ENCODE data around the gene GLG1. TPM values are rescaled to one million over a fixed set of nuclear protein-coding genes. Genes with fewer than 3 reads are reported as not detected.
A peak's percentile ranks its signal among the peaks of the same experiment; 100 is the strongest.

Gene GLG1
- total RNA-seq, 1 experiment from 2014 or later = 99.1 TPM

DNA sequence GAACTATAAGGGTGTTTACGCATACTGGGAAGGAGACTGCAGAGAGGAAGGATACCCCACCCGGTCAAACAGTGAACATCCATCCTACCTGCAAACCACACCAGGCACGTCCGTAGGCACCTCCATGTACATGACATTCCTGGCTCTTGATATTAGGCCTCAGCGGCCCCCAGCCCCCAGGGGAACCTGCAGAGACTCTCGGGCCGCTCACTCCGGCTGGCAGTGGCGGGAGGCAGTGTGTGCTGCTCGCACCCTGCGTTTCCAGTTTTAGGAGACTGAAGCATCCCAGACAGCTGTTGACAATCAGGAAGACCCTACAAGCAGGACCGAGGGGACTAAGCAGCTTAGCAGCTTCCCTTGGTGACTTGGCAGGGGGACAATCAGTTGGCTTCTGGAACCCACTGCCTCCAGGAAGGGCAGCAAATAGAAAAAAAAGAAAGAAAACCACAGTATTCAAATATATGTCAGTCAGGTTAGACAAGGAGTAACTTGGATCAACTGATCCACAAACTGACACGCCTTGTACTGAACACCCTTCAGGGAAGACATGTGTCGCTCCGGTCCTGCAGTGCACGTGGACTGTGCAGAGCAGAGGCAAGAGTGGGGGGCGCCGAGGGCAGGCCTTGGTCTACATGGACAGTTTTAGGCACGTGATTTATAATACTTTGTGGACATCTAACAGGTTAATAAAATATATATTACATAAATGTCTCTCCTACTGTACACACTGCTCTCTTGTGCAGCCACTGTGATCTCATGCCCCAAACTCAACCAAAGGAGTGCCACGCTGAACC is 155.8 kb downstream of the GLG1 start:
- Mint-ChIP-seq H3K27ac (ENCODE audit: low read depth, unreplicated experiment) (peak overlapping the region; percentile 86), H3K4me3 (ENCODE audit: unreplicated experiment) (no peak overlapping the region), H3K9me3 (ENCODE audit: unreplicated experiment) (no peaks in the 10 kb centered on the region)

DNA sequence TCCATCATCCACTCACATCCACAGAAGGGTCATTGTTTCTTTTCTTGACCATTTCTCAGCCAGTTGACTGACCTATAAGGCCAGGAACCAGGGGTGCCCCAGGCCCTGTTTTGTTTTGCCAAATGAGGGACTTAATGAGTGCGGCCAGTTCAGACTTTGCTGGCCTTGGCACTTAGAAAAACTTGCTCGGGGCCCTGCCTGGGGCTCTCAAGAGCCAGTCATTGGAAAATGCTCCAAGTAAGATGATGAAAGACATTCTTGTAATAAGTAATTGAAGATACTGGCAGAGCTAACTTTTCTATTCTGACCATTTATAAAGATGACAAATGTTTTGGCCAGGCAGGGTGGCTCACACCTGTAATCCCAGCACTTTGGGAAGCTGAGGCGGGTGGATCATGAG is 156.7 kb downstream of the GLG1 start:
- H3K4me3 Mint-ChIP-seq (ENCODE audit: unreplicated experiment) = no peak overlapping the region
- H3K4me1 Mint-ChIP-seq (ENCODE audit: insufficient read depth, unreplicated experiment) = peaks cover 19% of the 10 kb centered on the region
- H3K36me3 Mint-ChIP-seq (ENCODE audit: insufficient read depth, unreplicated experiment) = peaks cover 59% of the 10 kb centered on the region
- no TSS peak for BruUV-seq (replicated peaks)
- POLR2A ChIA-PET = interaction anchor here (1.1 to 3.4 kb wide), 6 partner anchors 11 to 158 kb away, joined by 4 to 46 read pairs (median 18); partner anchors contain the start of gene GLG1
- CTCF ChIA-PET = interaction anchor here (0.5 to 3.0 kb wide), 12 partner anchors 9 to 287 kb away, joined by 3 to 20 read pairs (median 5); no protein-coding TSS in a partner anchor
- DNase-seq (ENCODE audit: unreplicated experiment) = peak; percentile 5
- H3K27me3 Mint-ChIP-seq (ENCODE audit: insufficient read depth, unreplicated experiment) = no peaks in the 10 kb centered on the region
- no peaks in the 10 kb centered on the region for H3K9me3 Mint-ChIP-seq (ENCODE audit: unreplicated experiment)
- intact Hi-C loops (cut with micrococcal nuclease) = no loop called here
- peak overlapping the region; percentile 86 for H3K27ac Mint-ChIP-seq (ENCODE audit: low read depth, unreplicated experiment)
- TF ChIP-seq, protein P1, sequence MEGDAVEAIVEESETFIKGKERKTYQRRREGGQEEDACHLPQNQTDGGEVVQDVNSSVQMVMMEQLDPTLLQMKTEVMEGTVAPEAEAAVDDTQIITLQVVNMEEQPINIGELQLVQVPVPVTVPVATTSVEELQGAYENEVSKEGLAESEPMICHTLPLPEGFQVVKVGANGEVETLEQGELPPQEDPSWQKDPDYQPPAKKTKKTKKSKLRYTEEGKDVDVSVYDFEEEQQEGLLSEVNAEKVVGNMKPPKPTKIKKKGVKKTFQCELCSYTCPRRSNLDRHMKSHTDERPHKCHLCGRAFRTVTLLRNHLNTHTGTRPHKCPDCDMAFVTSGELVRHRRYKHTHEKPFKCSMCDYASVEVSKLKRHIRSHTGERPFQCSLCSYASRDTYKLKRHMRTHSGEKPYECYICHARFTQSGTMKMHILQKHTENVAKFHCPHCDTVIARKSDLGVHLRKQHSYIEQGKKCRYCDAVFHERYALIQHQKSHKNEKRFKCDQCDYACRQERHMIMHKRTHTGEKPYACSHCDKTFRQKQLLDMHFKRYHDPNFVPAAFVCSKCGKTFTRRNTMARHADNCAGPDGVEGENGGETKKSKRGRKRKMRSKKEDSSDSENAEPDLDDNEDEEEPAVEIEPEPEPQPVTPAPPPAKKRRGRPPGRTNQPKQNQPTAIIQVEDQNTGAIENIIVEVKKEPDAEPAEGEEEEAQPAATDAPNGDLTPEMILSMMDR (IDR thresholded peaks at IDR 0.05; ENCODE audit: unreplicated experiment) = no peak

More for the DNA sequence above, 155.8 kb downstream of the GLG1 start:
- BruUV-seq (replicated peaks) = no TSS peak
- POLR2A ChIA-PET = interaction anchor here (2.4 to 3.4 kb wide), 3 partner anchors 10 to 155 kb away, joined by 21 to 46 read pairs (median 23); partner anchors contain the start of gene GLG1
- Mint-ChIP-seq H3K36me3 (ENCODE audit: insufficient read depth, unreplicated experiment) (peaks cover 61% of the 10 kb centered on the region), H3K27me3 (ENCODE audit: insufficient read depth, unreplicated experiment) (no peaks in the 10 kb centered on the region), H3K4me1 (ENCODE audit: insufficient read depth, unreplicated experiment) (peaks cover 29% of the 10 kb centered on the region)
- CTCF ChIA-PET = interaction anchor here (0.6 to 3.0 kb wide), 4 partner anchors 7 to 172 kb away, joined by 3 to 20 read pairs (median 4); no protein-coding TSS in a partner anchor
- DNase-seq (ENCODE audit: unreplicated experiment) = no peak
- intact Hi-C loops (cut with micrococcal nuclease) = no loop called here
- TF ChIP-seq, protein P1 (IDR thresholded peaks at IDR 0.05; ENCODE audit: unreplicated experiment) = no peak

DNA sequence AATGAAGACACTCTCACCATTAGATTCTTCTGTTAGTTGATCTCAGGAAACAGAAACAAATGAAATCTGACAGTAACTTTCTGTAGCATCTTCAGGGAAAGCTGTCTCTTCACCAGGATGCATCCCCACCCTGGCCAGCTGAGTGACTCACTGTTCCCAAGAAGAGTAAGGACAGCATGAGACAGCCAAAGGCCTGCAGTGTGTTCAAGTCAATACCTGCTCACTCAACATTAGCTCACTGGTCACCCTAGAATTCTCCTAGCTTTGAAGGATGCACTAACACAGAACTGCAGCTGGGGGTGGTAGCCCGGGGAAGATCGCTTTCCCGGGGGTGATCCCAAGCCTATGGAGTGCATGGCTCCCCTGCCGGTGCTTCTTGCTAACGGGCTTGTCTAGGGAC is 157.4 kb downstream of the GLG1 start:
- Mint-ChIP-seq H3K36me3 (ENCODE audit: insufficient read depth, unreplicated experiment) (peaks cover 54% of the 10 kb centered on the region), H3K27ac (ENCODE audit: low read depth, unreplicated experiment) (peak overlapping the region; percentile 86), H3K27me3 (ENCODE audit: insufficient read depth, unreplicated experiment) (no peaks in the 10 kb centered on the region), H3K9me3 (ENCODE audit: unreplicated experiment) (no peaks in the 10 kb centered on the region), H3K4me1 (ENCODE audit: insufficient read depth, unreplicated experiment) (peaks cover 15% of the 10 kb centered on the region), H3K4me3 (ENCODE audit: unreplicated experiment) (peak overlapping the region; percentile 31)
- no TSS peak for BruUV-seq (replicated peaks)
- peak; percentile 84 for DNase-seq (ENCODE audit: unreplicated experiment)
- TF ChIP-seq, protein P1 (IDR thresholded peaks at IDR 0.05; ENCODE audit: unreplicated experiment) = no peak
- ChIA-PET POLR2A (interaction anchor here (0.8 to 3.4 kb wide), 13 partner anchors 9 to 158 kb away, joined by 3 to 46 read pairs (median 5); partner anchors contain the start of gene GLG1), CTCF (interaction anchor here (0.6 to 3.0 kb wide), 16 partner anchors 9 to 678 kb away, joined by 3 to 20 read pairs (median 5); partner anchors contain the start of gene GLG1)
- intact Hi-C loops (cut with micrococcal nuclease) = loop anchor here (2.0 to 5.0 kb wide), 2 partner anchors 157 to 173 kb away; partner anchors contain the start of gene GLG1

DNA sequence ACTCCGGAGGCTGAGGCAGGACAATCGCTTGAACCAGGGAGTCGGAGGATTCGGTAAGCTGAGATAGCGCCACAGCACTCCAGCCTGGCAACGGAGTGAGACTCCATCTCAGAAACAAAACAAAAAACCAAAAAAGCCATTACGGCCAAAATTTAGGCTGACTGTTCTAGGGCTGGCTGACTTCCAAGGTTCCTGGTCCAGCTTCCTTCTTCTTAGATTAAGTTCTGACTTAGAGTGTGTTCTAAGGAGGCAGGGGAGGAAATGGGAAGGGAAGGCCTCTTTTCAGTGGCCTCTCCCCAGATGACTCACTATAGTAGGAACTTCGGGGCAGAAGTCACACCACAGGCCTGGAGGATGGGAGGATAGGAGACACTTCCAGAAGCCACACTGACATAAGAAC is 157.9 kb downstream of the GLG1 start:
- H3K4me3 Mint-ChIP-seq (ENCODE audit: unreplicated experiment) = peak overlapping the region; percentile 31
- no peaks in the 10 kb centered on the region for H3K9me3 Mint-ChIP-seq (ENCODE audit: unreplicated experiment)
- peak overlapping the region; percentile 86 for H3K27ac Mint-ChIP-seq (ENCODE audit: low read depth, unreplicated experiment)
- H3K4me1 Mint-ChIP-seq (ENCODE audit: insufficient read depth, unreplicated experiment) = peaks cover 15% of the 10 kb centered on the region
- intact Hi-C loops (cut with micrococcal nuclease) = loop anchor here (2.0 to 5.0 kb wide), 2 partner anchors 158 to 173 kb away; partner anchors contain the start of gene GLG1
- CTCF ChIA-PET = interaction anchor here (0.7 to 3.0 kb wide), 12 partner anchors 12 to 224 kb away, joined by 3 to 20 read pairs (median 5); partner anchors contain the start of gene GLG1
- TF ChIP-seq, protein P1 (IDR thresholded peaks at IDR 0.05; ENCODE audit: unreplicated experiment) = no peak
- no peaks in the 10 kb centered on the region for H3K27me3 Mint-ChIP-seq (ENCODE audit: insufficient read depth, unreplicated experiment)
- BruUV-seq (replicated peaks) = TSS peak; percentile 24
- DNase-seq (ENCODE audit: unreplicated experiment) = peak; percentile 93
- POLR2A ChIA-PET = interaction anchor here (0.5 to 3.4 kb wide), 15 partner anchors 9 to 189 kb away, joined by 3 to 46 read pairs (median 4); partner anchors contain the start of gene GLG1
- H3K36me3 Mint-ChIP-seq (ENCODE audit: insufficient read depth, unreplicated experiment) = peaks cover 50% of the 10 kb centered on the region

All from MCF 10A (cell line).